Common myeloid progenitor, CD34-positive (primary cell): Measurements from ENCODE around the gene SELENOO.

Experiments
- CTCF ChIA-PET: fragments of 350-600 bp; sonication (Branson Sonifier 250); formaldehyde crosslinking; loops from one replicate; lab custom pipeline; 2021; ENCODE audit warnings: antibody characterized with exemption; lab: Charles Lee
- POLR2A ChIA-PET: fragments of 350-600 bp; sonication (Branson Sonifier 250); formaldehyde crosslinking; loops from one replicate; lab custom pipeline; 2021; ENCODE audit warnings: antibody characterized with exemption; lab: Charles Lee
- DNase-seq, 3 donors: peaks; one replicate each; pipeline versions ENCODE4 v3.0.0 to v3.0.0-alpha.2; 2013
- H3K27ac ChIP-seq, 2 experiments: 1 replicate in 1 of 2; 2 replicates in 1 of 2; pipeline ENCODE4 v1.7.0; 2013; ENCODE audit warnings: inconsistent platforms in 2 of 2, low read length in 2 of 2, mild to moderate bottlenecking in 2 of 2, low read depth in 1 of 2, moderate library complexity in 1 of 2; ENCODE audit not compliant: severe bottlenecking in 2 of 2, insufficient read depth in 1 of 2, poor library complexity in 1 of 2
- H3K27me3 ChIP-seq, 5 experiments: replicated peaks in 2 of 5; 1 replicate in 3 of 5; 2 replicates in 2 of 5; pipeline versions ENCODE4 v1.6.1 to v1.7.0; 2013; ENCODE audit warnings: low read length in 4 of 5, mild to moderate bottlenecking in 2 of 5, moderate library complexity in 2 of 5, inconsistent platforms in 1 of 5; ENCODE audit not compliant: insufficient read depth in 5 of 5, control insufficient read depth in 4 of 5
- H3K36me3 ChIP-seq, 4 experiments: 1 replicate in 2 of 4; 2 replicates in 2 of 4; pipeline versions ENCODE4 v1.6.1 to v1.7.0; 2013; ENCODE audit warnings: low read length in 3 of 4, control low read depth in 1 of 4, mild to moderate bottlenecking in 1 of 4; ENCODE audit not compliant: control insufficient read depth in 4 of 4, insufficient read depth in 4 of 4
- H3K4me1 ChIP-seq, 4 experiments: 1 replicate in 3 of 4; 2 replicates in 1 of 4; pipeline versions ENCODE4 v1.6.1 to v1.7.1; 2013; ENCODE audit warnings: low read length in 3 of 4, mild to moderate bottlenecking in 3 of 4, control low read depth in 1 of 4, inconsistent platforms in 1 of 4, moderate library complexity in 1 of 4; ENCODE audit not compliant: control insufficient read depth in 4 of 4, insufficient read depth in 4 of 4; ENCODE audit errors: control extremely low read depth in 1 of 4
- H3K4me3 ChIP-seq, 7 experiments: 1 replicate in 4 of 7; 2 replicates in 3 of 7; pipeline versions ENCODE4 v1.5.1 to v1.7.0; 2013; ENCODE audit warnings: mild to moderate bottlenecking in 7 of 7, low read length in 6 of 7, moderate library complexity in 6 of 7, inconsistent platforms in 2 of 7, low read depth in 2 of 7, control low read depth in 1 of 7; ENCODE audit not compliant: insufficient read depth in 4 of 7, control insufficient read depth in 1 of 7; ENCODE audit errors: extremely low read depth in 1 of 7
- H3K9me3 ChIP-seq, 5 experiments: 1 replicate in 4 of 5; 2 replicates in 1 of 5; pipeline versions ENCODE4 v1.6.1 to v1.7.1; 2013; ENCODE audit warnings: low read length in 4 of 5, mild to moderate bottlenecking in 2 of 5, inconsistent platforms in 1 of 5, low read depth in 1 of 5, moderate library complexity in 1 of 5; ENCODE audit not compliant: control insufficient read depth in 4 of 5, insufficient read depth in 2 of 5; ENCODE audit errors: control extremely low read depth in 1 of 5
- WGBS: methylation state at CpG from one replicate; pipeline ENCODE4 v1.1.5; 2013; ENCODE audit not compliant: insufficient coverage; 5-methylcytosine and 5-hydroxymethylcytosine counted together

The SELENOO gene

GRCh38 chr22:50174382-50175190 lies 26.2 kb upstream of the SELENOO start:
- ChIA-PET CTCF (interaction anchor here (3.2 kb wide), 1 partner anchor 16 kb away, joined by 14 read pairs; no protein-coding TSS in a partner anchor), POLR2A (interaction anchor here (1.4 kb wide), 1 partner anchor 16 kb away, joined by 10 read pairs; no protein-coding TSS in a partner anchor)
- Histone ChIP-seq H3K36me3 (peaks cover 0 to 2% (median 0%) of the 10 kb centered on the region in 4 experiments), H3K4me1 (peaks cover 0 to 48% (median 32%) of the 10 kb centered on the region in 4 experiments), H3K27ac (no peak overlapping the region), H3K27me3 (peaks cover 0 to 4% (median 0%) of the 10 kb centered on the region in 5 experiments), H3K4me3 (no peak overlapping the region), H3K9me3 (no peaks in the 10 kb centered on the region)
- 91% methylated on average over 27 of the region's 27 CpGs for WGBS
- DNase-seq, result no peak

- Histone ChIP-seq H3K36me3 (peaks cover 0 to 2% (median 0%) of the 10 kb centered on the region in 4 experiments), H3K4me1 (peaks cover 0 to 51% (median 37%) of the 10 kb centered on the region in 4 experiments), H3K27me3 (peaks cover 0 to 4% (median 0%) of the 10 kb centered on the region in 5 experiments), H3K27ac (no peak overlapping the region), H3K9me3 (no peaks in the 10 kb centered on the region), H3K4me3 (no peak overlapping the region)
- DNase-seq, result no peak
- 92% methylated on average over 6 of the region's 6 CpGs for WGBS
- POLR2A ChIA-PET, result interaction anchor here (1.4 kb wide), 1 partner anchor 16 kb away, joined by 10 read pairs; no protein-coding TSS in a partner anchor
- CTCF ChIA-PET, result interaction anchor here (3.2 kb wide), 1 partner anchor 15 kb away, joined by 14 read pairs; no protein-coding TSS in a partner anchor
Observed at GRCh38 chr22:50175191-50175461, 25.7 kb upstream of the SELENOO start.

- ChIA-PET POLR2A (no interaction called here), CTCF (interaction anchor here (1.7 kb wide), 1 partner anchor 30 kb away, joined by 3 read pairs; no protein-coding TSS in a partner anchor)
- peaks cover 0 to 2% (median 0%) of the 10 kb centered on the region in 4 experiments for H3K36me3 ChIP-seq
- peaks cover 0 to 50% (median 36%) of the 10 kb centered on the region in 4 experiments for H3K4me1 ChIP-seq
- H3K9me3 ChIP-seq, result no peaks in the 10 kb centered on the region
- H3K4me3 ChIP-seq, result no peak overlapping the region
- WGBS, result 91% methylated on average over 21 of the region's 27 CpGs
- peaks cover 0 to 4% (median 0%) of the 10 kb centered on the region in 5 experiments for H3K27me3 ChIP-seq
- no peak for DNase-seq
- H3K27ac ChIP-seq, result no peak overlapping the region
Observed at GRCh38 chr22:50175921-50176849, 24.6 kb upstream of the SELENOO start.

- no peak for DNase-seq
- H3K27me3 ChIP-seq, result peaks cover 0 to 2% (median 0%) of the 10 kb centered on the region in 5 experiments
- peaks cover 0 to 2% (median 0%) of the 10 kb centered on the region in 4 experiments for H3K36me3 ChIP-seq
- no peaks in the 10 kb centered on the region for H3K9me3 ChIP-seq
- no peak overlapping the region for H3K4me3 ChIP-seq
- CTCF ChIA-PET, result interaction anchor here (1.7 kb wide), 1 partner anchor 29 kb away, joined by 3 read pairs; no protein-coding TSS in a partner anchor
- peaks cover 0 to 45% (median 30%) of the 10 kb centered on the region in 4 experiments for H3K4me1 ChIP-seq
- 98% methylated on average over 73 of the region's 76 CpGs for WGBS
- H3K27ac ChIP-seq, result no peak overlapping the region
- POLR2A ChIA-PET, result no interaction called here
Observed at GRCh38 chr22:50176850-50177536, 23.8 kb upstream of the SELENOO start.

- ChIA-PET POLR2A (interaction anchor here (0.8 kb wide), 1 partner anchor 13 kb away, joined by 3 read pairs; no protein-coding TSS in a partner anchor), CTCF (interaction anchor here (1.7 kb wide), 1 partner anchor 29 kb away, joined by 3 read pairs; no protein-coding TSS in a partner anchor)
- no peak overlapping the region for H3K27ac ChIP-seq
- H3K9me3 ChIP-seq, result no peaks in the 10 kb centered on the region
- H3K27me3 ChIP-seq, result peaks cover 0 to 2% (median 0%) of the 10 kb centered on the region in 5 experiments
- WGBS, result 70% methylated on average over 59 of the region's 98 CpGs
- no peak overlapping the region for H3K4me3 ChIP-seq
- peaks cover 0 to 2% (median 0%) of the 10 kb centered on the region in 4 experiments for H3K36me3 ChIP-seq
- H3K4me1 ChIP-seq, result peaks cover 0 to 43% (median 28%) of the 10 kb centered on the region in 4 experiments
- no peak for DNase-seq
Observed at GRCh38 chr22:50177537-50178470, 23.0 kb upstream of the SELENOO start.
